HG02798 (cell line): ENCODE results near the gene SKIC2.
A peak's percentile ranks its signal among the peaks of the same experiment; 100 is the strongest.
"Not testable (repeated sequence)": the region's sequence is repeated elsewhere in the genome, so short reads cannot be mapped to it uniquely, and the experiment has no call there.

Experiments used
- ATAC-seq: cut with Tn5 transposase; IDR thresholded peaks from one replicate; pipeline ENCODE4 v1.9.1; 2021; ENCODE audit warnings: mild to moderate bottlenecking; ENCODE audit not compliant: unreplicated experiment, poor library complexity

SKIC2 gene

DNA sequence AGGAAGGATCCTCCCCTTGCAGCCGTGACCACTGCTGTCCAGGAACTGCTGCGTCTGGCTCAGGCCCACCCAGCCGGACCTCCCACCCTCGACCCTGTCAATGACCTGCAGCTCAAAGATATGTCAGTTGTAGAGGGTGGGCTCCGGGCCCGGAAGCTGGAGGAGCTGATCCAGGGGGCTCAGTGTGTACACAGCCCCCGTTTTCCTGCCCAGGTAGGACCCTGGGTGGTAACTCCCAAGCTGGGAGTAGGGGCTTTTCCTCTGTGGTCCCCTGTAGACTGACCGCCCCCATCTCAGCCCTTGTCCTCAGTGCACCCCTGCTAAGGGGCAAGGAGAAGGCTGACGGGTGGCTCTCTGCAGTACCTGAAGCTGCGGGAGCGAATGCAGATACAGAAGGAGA is 9.4 kb downstream of the SKIC2 start:
- ATAC-seq = no peak

- no peak for ATAC-seq
Measured at GRCh38 chr6:31968791-31969711, 10.1 kb downstream of the SKIC2 start.

DNA sequence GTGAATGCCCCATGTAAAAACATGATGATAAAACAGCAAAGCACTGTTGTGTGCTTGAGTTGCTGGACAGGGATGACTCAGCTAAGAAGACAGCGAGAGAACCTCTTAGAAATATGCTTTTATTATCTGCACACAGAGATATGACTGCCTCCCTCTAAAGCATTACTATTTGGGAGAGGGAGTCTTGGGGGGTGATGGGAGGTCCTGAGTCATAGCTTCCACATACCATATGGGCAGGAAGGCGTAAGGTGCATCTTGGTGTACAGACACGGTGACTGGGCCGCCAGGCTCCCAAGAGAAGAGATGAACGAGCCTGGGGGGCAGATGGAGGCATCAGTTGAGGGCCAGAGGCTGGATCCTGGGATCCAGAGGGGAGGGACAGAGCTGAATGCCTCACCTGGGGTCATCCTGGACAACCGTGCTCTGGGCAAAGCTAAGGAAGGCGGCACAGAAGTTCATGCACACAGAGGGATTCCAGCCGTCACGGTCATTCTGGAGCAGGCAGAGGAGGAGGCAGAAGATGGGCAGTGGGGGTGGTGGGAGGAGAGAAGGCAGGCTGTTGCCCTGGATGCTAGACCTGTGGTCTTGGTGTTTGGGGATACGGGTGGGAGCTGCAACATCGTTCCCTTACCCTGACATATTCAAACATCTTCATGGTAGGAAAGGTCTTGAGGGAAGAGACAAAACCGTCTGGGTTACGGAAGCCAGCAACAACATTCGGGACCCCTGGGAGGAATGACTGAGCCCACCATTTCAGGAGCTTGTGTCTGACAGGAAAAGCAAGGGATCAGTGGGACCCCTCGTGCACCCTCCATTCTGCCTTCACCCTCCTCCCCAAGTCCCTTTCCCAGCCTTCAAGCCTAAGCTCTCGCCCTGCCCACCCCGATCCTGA is 11.0 kb downstream of the SKIC2 start:
- ATAC-seq = no peak

DNA sequence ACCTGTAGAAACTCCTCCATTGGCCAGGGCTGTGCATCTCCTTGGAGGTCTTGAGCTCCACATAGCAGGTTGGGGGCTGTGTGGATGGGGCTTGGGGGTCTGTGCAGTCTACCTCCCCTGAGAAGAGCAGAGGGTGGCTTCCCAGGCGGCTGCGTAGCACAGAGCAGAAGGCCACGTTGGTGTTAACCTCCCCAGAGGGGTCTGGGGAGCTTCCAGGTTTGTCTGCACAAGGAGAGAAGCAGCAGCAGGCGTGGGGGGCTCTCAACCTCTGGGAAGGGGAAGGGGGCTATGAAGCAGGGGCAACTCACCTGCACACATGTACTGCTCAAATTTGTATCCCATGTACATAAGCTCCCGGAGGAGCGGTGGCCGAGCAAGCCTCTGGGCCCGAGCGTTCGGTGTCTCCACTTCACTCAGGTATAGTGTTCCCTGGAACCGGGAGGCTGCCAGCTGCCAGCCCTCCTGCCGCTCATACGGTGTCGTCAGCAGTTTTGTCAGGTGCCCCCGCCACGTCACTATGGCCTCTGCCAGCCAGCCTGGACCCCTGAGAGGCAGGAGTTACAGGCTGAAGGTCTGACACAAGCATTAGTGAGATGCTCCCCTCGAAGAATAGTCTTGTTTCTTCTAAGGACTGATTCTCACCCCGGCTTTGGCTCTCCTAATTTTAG is 11.8 kb downstream of the SKIC2 start:
- ATAC-seq = no peak

DNA sequence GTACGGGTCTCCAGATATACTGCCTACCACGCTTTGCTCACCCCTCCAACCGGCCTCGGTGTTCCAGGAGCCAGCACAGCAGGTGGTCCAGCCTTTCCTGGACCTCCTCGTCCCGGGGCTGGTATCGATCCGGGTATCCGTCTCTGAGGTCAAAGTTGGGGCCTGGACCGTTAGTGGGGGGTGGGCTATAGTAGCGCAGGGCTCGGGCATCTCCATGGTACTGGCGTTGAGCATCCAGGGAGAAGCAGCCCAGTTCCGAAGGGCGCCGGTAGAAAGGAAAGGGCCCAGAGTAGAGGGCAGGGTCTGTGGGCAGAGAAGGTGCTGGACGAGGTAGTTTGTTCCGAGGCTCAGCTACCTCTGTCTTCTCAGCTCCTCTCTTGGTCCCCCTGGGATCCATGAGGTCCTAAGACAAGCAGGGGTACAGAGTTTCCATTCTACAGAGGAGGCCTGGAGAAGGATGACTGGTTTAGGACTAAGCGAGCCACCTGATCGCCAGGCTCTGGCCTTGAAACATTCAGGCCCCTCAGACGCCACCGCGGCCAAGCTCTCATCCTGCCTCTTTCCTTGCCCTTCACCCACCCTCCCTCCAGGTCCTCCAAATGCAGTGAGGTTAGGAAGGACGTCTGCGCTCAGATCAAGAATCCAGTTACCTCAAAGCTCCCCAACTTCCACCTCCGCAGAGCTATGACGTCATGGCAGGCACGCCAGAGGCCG is 12.5 kb downstream of the SKIC2 start:
- no peak for ATAC-seq

GRCh38 chr6:31971993-31972708 is 13.2 kb downstream of the SKIC2 start, which contains the start of gene DXO:
DXO (minus strand) TSS chr6:31972138; CDS start chr6:31971675, 463 bp downstream.
- peak; percentile 92 for ATAC-seq

- ATAC-seq = no peak
Measured at GRCh38 chr6:31972709-31973350, 13.9 kb downstream of the SKIC2 start.

DNA sequence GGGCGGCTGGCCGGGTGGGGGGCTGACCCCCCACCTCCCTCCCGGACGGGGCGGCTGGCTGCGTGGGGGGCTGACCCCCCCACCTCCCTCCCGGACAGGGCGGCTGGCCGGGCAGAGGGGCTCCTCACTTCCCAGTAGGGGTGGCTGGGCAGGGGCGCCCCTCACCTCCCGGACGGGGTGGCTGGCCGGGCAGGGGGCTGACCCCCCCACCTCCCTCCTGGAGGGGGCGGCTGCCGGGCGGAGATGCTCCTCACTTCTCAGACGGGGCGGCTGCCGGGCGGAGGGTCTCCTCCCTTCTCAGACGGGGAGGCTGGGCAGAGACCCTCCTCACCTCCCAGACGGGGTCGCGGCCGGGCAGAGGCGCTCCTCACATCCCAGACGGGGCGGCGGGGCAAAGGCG is 17.1 kb downstream of the SKIC2 start:
- ATAC-seq = not testable (repeated sequence)

- ATAC-seq = no peak
Measured at GRCh38 chr6:31977816-31978431, 18.9 kb downstream of the SKIC2 start.

GRCh38 chr6:31978831-31979230 is 19.9 kb downstream of the SKIC2 start:
- no peak for ATAC-seq

- no peak for ATAC-seq
Measured at GRCh38 chr6:31979238-31979898, 20.4 kb downstream of the SKIC2 start.

- not testable (repeated sequence) for ATAC-seq
Measured at GRCh38 chr6:31980195-31980876, 21.4 kb downstream of the SKIC2 start.

- ATAC-seq = not testable (repeated sequence)
Measured at GRCh38 chr6:31980998-31981397, 22.0 kb downstream of the SKIC2 start.

DNA sequence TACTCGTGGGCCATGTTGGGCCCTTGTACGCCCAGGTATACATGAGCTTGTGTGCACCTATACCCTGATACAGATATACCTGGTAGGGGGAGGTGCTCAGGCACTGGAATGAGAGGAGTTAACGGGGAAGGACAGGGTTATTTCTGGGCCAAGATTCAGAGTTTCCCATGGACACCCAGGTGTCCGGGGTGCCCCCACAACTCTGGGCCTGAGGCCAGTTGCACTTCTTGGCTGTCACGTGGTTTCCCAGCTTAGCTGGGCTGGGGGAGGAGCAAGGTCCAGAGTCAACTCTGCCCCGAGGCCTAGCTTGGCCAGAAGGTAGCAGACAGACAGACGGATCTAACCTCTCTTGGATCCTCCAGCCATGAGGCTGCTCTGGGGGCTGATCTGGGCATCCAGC is 22.8 kb downstream of the SKIC2 start, which contains the start of gene C4A:
Gene C4A (plus strand): TSS at position 314 of the 400 bp plus-strand sequence. CDS start 51 bp downstream, at position 365.
- ATAC-seq = not testable (repeated sequence)

- ATAC-seq = not testable (repeated sequence)
Measured at GRCh38 chr6:31989363-31989762, 30.4 kb downstream of the SKIC2 start.

DNA sequence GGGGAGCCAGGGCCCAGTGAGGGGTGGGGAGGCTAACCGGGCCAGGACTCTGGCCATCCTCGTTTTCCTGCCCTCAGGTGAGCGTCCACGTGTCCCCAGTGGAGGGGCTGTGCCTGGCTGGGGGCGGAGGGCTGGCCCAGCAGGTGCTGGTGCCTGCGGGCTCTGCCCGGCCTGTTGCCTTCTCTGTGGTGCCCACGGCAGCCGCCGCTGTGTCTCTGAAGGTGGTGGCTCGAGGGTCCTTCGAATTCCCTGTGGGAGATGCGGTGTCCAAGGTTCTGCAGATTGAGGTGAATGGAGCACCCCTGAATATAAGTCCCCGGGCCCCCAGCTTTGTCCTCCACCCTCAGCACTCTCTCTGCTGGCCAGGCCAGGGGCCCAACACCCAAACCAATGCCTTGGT is 35.4 kb downstream of the SKIC2 start:
- ATAC-seq = not testable (repeated sequence)

GRCh38 chr6:31996385-31996784 is 37.4 kb downstream of the SKIC2 start:
- not testable (repeated sequence) for ATAC-seq
